Measurements from ENCODE around the gene ZNF205. TPM values are rescaled to one million over a fixed set of nuclear protein-coding genes. Genes with fewer than 3 reads are reported as not detected.

Gene ZNF205
- total RNA-seq, 1 experiment from 2014 or later = 19.0 TPM

DNA sequence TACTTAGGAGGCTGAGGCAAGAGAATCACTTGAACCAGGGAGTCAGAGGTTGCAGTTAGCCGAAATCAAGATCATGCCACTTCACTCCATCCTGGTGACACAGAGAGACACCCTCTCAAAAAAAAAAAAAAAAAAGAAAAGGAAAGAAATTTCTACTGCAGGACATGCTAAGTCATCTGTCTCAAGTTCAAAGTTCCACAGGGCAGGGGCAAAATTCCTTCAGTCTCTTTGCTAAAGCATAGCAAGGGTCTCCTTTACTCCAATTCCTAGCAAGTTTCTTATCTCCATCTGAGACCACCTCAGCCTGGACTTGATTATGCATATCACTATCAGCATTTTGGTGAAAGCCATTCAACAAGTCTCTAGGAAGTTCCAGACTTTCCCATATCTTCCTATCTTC, 27.9 kb upstream of the ZNF205 start:
- ATAC-seq (no peak), DNase-seq (no peak)
- intact Hi-C loops (cut with micrococcal nuclease) = no loop called here
- ChIA-PET CTCF (no interaction called here), POLR2A (ENCODE audit: unreplicated experiment) (no interaction called here)
- Histone ChIP-seq H3K9ac (ENCODE audit: low read length) (no peak overlapping the region), H3K4me2 (ENCODE audit: low read length) (no peak overlapping the region), H3K4me3 (ENCODE audit: low read length) (no peak overlapping the region), H4K20me1 (ENCODE audit: low read length) (no peaks in the 10 kb centered on the region), H3K79me2 (ENCODE audit: low read length) (no peaks in the 10 kb centered on the region), H3K27me3 (ENCODE audit: low read length) (no peaks in the 10 kb centered on the region), H3F3A (ENCODE audit: low read length, unreplicated experiment) (no peaks in the 10 kb centered on the region), H3K36me3 (ENCODE audit: low read depth, low read length) (no peaks in the 10 kb centered on the region), H3K9me3 (ENCODE audit: low read length) (no peaks in the 10 kb centered on the region), H3K9me2 (replicated peaks; ENCODE audit: low read length) (no peaks in the 10 kb centered on the region), H2AFZ (ENCODE audit: low read length) (no peak overlapping the region), H3K27ac (ENCODE audit: low read length) (no peak overlapping the region), H3K4me1 (ENCODE audit: insufficient read depth, low read length) (no peaks in the 10 kb centered on the region)
- BruUV-seq (replicated peaks) = no TSS peak
- TF ChIP-seq, protein P1, sequence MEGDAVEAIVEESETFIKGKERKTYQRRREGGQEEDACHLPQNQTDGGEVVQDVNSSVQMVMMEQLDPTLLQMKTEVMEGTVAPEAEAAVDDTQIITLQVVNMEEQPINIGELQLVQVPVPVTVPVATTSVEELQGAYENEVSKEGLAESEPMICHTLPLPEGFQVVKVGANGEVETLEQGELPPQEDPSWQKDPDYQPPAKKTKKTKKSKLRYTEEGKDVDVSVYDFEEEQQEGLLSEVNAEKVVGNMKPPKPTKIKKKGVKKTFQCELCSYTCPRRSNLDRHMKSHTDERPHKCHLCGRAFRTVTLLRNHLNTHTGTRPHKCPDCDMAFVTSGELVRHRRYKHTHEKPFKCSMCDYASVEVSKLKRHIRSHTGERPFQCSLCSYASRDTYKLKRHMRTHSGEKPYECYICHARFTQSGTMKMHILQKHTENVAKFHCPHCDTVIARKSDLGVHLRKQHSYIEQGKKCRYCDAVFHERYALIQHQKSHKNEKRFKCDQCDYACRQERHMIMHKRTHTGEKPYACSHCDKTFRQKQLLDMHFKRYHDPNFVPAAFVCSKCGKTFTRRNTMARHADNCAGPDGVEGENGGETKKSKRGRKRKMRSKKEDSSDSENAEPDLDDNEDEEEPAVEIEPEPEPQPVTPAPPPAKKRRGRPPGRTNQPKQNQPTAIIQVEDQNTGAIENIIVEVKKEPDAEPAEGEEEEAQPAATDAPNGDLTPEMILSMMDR (conservative IDR thresholded peaks at IDR 0.05; ENCODE audit: low read depth, low read length) = no peak
- TF ChIP-seq EZH2phosphoT487 (IDR thresholded peaks at IDR 0.05; ENCODE audit: borderline replicate concordance, low read length) (no peak), EZH2 (IDR thresholded peaks at IDR 0.05; ENCODE audit: low read length, unreplicated experiment) (no peak)

DNA sequence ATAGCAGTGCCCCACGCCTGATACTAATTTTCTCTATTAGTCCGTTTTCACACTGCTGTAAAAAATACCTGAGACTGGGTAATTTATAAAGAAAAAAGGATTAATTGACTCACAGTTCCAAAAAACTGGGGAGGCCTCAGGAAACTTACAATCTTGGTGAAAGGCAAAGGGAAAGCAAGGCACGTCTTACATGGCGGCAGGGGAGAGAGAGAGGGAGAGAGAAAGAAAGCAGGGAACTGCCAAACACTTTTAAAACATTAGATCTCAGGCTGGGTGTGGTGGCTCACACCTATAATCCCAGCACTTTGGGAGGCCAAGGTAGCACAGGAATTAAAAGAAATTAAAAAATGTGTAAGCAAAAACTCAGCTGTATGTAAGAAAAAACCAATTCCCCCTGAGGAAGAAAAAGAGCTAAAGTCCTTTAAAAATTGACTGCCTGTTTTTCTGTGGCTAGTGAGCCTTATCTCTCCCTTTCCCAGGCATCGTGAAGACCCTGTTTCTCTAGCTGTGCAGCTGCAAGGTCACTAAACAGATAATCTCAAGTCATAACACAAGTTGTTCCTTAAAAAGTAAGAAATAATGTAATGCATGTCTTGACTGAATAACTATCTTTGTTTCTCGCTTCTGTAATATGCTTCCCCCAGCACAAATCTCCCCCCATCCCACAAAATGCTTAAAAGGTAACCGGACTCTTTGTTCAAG, 27.3 kb upstream of the ZNF205 start:
- no peaks in the 10 kb centered on the region for H3K9me3 ChIP-seq (ENCODE audit: low read length)
- intact Hi-C loops (cut with micrococcal nuclease) = no loop called here

More for the DNA sequence above, 27.3 kb upstream of the ZNF205 start:
- H3K27ac ChIP-seq (ENCODE audit: low read length) = no peak overlapping the region
- no peak for ATAC-seq
- H3F3A ChIP-seq (ENCODE audit: low read length, unreplicated experiment) = no peaks in the 10 kb centered on the region
- H3K27me3 ChIP-seq (ENCODE audit: low read length) = no peaks in the 10 kb centered on the region
- no peak overlapping the region for H3K9ac ChIP-seq (ENCODE audit: low read length)
- ChIA-PET CTCF (no interaction called here), POLR2A (ENCODE audit: unreplicated experiment) (no interaction called here)
- no peaks in the 10 kb centered on the region for H3K4me1 ChIP-seq (ENCODE audit: insufficient read depth, low read length)
- H2AFZ ChIP-seq (ENCODE audit: low read length) = no peak overlapping the region
- H3K36me3 ChIP-seq (ENCODE audit: low read depth, low read length) = no peaks in the 10 kb centered on the region
- DNase-seq = no peak
- H3K4me3 ChIP-seq (ENCODE audit: low read length) = no peak overlapping the region
- H3K4me2 ChIP-seq (ENCODE audit: low read length) = no peak overlapping the region
- no peaks in the 10 kb centered on the region for H3K9me2 ChIP-seq (replicated peaks; ENCODE audit: low read length)
- no TSS peak for BruUV-seq (replicated peaks)
- TF ChIP-seq EZH2 (IDR thresholded peaks at IDR 0.05; ENCODE audit: low read length, unreplicated experiment) = no peak
- TF ChIP-seq, protein P1 (conservative IDR thresholded peaks at IDR 0.05; ENCODE audit: low read depth, low read length) = no peak
- TF ChIP-seq EZH2phosphoT487 (IDR thresholded peaks at IDR 0.05; ENCODE audit: borderline replicate concordance, low read length) = no peak
- H4K20me1 ChIP-seq (ENCODE audit: low read length) = no peaks in the 10 kb centered on the region
- no peaks in the 10 kb centered on the region for H3K79me2 ChIP-seq (ENCODE audit: low read length)
